ENCODE measurements around the gene TSC22D1.

Gene TSC22D1

DNA sequence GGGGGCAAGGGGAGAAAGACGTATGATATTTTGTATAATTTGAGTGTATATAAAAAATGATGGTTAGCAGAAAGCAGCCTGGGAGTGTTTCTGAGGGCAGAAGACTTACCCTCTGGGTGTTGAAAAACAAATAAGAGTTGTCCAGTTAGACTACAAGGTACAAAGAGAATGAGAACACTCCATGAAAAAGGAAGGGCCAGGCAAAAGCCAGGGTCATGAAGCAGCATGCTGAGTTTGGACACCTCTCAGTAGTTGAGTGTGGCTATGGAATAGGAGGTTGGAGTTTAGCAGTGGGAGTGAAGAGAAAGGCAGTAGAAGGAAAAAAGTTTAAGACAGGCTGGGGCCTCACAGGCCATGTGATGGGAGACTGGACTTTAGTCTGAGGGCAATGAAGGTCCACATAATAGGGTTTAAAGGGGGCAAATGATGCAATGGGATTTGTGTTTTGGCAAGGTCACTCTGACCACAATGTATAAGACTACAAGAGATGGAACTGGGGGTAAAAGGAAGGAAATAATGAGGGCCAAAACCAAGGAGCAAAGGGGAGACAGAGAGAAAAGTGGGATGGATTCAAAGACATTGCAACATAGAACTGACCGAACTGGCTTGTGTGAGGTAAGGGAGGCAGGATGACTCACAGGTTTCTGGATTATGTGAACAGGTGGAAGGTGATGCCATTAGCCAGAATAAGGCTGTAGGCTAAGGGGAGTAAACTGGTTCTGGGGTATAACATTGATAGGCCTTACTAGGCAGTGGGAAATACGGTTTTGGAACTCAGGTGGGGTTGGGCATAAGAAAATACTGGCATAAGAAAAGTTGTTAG lies 125.9 kb downstream of the TSC22D1 start:
- DNase-seq, result no peak

DNA sequence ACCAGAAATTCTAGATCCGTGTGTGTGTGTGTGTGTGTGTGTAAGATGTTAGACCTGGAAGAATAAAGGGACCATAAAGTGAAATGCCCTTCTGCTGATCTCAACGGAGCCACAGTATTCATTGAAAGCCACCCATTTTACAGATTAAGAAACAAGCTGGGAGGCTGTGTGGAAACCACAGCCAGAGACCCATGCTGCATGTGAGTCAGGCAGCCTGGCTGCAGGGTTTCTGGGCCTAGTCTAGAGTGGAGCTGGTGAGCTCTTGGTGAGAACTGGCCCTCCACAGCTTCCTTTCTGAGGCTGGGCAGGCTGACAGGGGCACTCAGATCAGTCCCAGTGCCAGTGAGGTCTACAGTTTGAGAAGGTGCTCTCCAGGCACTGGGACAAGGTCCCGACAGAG lies 127.3 kb downstream of the TSC22D1 start:
- DNase-seq, result no peak

- no peak for DNase-seq
Observed at GRCh38 chr13:44448373-44448772, 127.8 kb downstream of the TSC22D1 start.

- DNase-seq, result no peak
Observed at GRCh38 chr13:44447783-44448321, 128.3 kb downstream of the TSC22D1 start.

DNA sequence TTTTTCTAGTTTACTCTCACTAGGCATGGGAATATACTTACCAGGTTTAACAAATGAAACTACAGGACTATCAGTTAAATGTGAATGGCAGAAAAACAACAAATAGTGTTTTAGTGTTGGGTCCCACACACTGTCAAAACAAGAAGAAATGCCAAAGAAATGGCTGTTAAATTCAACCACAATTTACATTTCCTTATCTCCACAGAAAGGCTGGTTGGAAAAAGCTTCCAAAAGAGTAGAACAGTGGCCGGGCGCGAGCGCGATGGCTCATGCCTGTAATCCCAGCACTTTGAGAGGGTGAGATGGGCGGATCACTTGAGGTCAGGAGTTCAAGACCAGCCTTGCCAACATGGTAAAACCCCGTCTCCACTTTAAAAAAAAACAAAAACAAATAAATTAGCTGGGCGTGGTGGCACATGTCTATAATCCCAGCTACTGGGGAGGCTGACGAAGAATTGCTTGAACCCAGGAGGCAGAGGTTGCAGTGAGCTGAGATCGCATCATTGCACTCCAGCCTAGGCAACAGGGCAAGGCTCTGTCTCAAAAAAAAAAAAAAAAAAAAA lies 136.0 kb downstream of the TSC22D1 start:
- DNase-seq, result no peak

GRCh38 chr13:44439452-44440024 lies 136.6 kb downstream of the TSC22D1 start:
- DNase-seq, result no peak

- DNase-seq, result no peak
Observed at GRCh38 chr13:44438234-44438579, 137.9 kb downstream of the TSC22D1 start.

GRCh38 chr13:44437356-44438233 lies 138.5 kb downstream of the TSC22D1 start:
- peak; percentile 53 for DNase-seq

- peak; percentile 94 for DNase-seq
Observed at GRCh38 chr13:44436589-44437337, 139.4 kb downstream of the TSC22D1 start.

DNA sequence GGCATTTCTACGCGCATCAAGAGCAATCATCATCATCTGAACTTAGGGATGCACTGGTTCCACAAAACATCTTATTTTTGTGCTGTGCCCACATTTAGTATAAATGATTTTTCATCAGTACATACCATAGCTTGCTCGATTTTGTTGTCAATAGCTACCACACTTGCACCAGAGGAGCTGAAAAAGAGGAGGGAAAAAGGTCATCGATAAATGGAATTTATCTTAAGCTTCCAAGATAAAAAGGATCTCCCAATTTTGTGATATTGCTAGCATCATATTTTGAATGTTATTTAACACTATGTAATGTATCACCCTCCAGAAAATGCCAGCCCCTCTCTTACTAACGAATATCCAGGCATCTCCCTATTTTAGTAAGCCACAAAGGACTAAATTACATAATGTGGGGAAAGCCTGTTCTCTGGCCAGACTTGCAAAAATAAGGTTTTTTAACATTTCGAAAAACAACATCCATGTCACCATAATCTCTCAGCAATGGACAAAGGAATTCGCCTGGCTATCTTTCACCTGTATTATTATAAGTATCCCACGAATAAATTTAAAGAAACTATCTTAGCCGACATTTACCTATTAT lies 140.1 kb downstream of the TSC22D1 start:
- DNase-seq, result no peak

DNA sequence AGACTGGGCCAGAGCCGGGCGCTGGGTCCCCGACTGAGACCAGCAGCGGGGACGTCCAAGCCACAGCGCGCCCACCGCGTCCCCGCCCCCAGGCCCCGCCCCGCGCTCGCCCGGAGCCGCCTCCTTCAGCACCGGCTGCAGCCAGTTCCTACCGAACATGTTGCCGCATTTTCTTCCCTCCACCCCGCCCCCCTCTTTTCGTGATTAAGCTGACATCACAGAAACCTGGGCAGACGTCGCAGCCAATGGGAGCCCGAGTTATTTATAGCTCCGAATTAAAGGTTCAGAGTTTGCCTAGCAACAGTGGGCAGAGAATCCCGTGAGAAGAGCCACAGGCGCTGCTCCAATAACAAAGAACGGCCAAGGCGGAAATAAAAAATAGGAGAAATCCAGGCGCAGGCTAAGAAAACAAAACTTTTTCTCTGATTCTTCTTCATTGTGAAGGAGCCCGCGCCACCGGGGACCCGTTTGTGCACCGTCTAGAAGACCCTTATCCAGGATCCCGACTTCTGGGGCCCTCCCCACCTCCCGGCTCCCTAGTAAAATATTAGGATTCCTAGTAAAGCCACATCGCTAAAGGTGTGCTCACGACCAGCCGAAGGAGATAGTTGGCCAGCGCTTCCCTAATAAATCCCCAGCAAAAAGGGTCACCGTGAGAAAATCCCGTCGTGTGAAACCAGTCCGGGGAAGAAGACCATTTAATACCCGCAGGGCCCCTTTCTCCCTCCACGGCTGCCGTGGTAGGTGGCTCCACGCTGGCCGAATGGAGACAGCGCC lies 140.8 kb downstream of the TSC22D1 start:
- peak; percentile 99 for DNase-seq

DNA sequence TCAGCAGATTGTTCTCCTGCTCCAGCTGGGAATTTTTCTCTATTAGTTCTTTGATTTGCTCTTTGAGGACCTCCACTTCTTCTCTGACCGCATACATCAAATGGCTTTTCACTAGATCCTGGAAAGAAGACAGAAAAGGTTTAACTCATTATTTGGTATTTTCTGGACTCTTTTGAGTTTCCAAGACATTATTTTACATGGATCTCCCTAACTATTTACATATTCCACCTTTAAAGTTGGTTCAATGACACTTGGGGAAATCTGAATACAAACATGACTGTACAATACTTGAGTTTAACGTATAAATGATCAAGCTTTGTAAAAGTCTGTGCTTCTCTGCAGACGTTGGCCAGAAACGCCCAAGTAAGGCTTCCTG lies 141.4 kb downstream of the TSC22D1 start:
- no peak for DNase-seq

DNA sequence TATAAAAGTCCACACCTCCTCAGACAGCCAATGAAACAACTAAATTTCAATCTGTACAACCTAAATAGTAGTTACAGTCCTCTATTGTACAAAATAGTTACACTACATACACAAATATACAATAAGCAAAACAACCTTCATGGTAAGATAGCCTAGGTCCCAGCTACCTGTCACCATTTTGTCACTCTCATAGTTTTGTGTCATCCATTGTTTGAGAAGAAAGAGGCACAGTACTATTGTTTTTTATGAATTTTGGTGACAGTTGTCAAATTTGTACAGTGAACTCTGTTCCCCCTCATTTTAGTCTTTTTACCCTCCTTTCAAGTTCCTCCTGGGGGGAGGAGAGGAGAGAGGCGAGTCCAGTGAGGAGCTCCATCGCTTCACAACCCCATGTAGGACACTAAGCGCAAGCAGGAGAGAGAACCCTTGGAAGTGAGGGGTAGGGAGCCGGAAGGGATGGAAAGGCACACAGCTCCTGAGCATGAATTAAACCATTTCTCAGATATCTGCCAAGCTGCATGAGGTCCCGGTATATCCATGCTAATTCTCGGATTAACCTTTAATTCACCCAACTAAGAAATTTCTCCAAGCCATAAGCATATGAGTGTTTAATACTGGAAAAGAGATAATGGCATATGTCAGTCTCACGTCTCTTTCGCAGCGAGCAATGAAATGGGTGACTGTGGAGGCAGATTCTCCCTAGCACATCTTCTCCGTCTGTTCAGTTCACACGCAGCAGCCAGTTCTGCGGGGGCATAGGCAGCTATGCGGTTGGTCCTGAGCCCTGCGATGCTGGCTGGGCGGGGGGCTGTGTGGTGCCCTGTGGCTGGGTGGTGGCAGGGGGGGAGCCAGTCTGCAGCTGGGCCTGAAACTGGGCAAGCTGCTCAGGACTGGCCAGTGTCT lies 142.0 kb downstream of the TSC22D1 start:
- no peak for DNase-seq

DNA sequence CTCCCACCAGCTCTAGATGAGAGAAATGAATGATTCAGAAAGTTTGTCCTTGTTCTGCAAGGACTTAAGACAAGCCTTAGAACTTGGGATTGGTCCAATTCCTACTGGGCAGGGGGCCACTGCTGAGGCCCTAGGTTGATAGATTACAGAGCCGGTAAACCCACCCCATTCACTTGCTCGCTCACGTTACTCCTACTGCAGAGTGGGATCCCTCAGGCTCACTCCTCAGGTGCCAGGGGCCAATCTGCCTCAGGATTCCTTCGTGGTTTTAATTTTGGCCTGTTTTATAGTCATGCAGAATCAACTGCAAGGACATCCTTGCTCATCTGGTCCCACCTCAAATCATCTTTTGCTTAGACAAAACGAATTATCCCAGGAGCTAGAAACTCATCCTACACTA lies 143.5 kb downstream of the TSC22D1 start:
- no peak for DNase-seq

DNA sequence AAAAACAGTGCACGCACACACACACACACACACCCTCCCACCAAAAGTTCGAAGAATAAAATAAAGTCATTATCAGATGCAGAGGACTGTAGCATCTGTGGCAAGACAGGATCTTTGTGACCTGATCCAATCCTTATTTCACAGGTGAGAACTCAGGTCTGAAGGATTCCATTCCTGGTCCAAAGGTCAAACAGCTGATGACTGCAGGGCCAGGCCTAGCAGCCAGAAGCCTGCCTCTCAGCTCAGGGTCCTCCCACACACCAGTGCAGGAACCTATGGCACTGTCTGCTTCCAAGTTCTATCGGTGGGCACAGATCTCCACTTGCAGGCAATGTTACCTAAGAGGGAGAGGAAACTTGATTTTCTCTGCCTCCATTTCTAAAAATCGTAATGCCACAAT lies 145.0 kb downstream of the TSC22D1 start:
- no peak for DNase-seq

DNA sequence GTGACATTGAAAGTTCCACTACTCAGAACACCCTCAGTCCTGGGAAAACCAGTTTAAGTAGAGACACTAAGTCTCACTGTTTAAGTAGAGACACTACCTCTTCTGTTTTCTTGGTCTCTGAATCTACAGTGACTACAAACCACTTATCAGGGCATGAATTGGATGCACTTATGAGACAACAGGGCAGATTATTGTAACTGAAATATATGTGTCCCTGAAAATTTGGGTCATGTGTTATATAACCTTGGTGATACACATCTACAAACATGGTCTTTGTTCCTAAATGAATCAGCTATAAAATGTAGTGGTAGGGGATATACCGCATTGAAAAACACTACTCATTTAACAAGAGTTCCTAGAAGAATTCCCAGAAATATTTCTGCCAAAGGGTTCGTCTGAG lies 146.8 kb downstream of the TSC22D1 start:
- DNase-seq, result no peak

DNA sequence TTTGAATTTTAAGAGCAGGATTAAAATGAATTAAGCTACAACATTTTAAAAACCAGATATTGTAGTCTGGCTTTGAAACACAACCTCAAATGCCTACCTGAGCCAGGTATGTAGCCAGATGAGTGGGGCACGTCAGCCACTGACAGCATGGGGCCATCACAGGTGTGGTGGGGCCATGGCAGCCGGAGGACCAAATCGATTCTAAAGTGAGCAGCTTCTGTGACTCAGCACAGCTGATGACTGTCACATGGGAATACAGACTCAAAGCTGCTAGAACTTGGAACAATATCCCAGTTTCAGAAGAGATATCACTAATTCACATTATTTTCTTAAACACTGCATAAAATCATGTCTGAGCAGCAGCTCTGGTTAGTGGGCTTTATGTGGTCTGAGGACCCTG lies 149.7 kb downstream of the TSC22D1 start:
- no peak for DNase-seq

DNA sequence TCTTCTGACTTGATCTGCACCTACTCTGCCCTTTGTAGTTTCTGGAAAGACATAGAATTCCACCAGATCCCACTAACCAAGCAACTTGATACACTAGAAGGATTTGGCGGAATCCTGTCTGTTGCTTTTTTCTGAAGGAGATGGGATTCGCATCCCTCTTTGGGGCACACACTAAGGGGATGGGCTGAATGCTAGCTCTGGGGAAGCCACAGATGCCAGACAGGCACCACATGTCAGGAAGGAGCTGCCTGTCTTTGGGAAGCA lies 150.4 kb downstream of the TSC22D1 start:
- no peak for DNase-seq

DNA sequence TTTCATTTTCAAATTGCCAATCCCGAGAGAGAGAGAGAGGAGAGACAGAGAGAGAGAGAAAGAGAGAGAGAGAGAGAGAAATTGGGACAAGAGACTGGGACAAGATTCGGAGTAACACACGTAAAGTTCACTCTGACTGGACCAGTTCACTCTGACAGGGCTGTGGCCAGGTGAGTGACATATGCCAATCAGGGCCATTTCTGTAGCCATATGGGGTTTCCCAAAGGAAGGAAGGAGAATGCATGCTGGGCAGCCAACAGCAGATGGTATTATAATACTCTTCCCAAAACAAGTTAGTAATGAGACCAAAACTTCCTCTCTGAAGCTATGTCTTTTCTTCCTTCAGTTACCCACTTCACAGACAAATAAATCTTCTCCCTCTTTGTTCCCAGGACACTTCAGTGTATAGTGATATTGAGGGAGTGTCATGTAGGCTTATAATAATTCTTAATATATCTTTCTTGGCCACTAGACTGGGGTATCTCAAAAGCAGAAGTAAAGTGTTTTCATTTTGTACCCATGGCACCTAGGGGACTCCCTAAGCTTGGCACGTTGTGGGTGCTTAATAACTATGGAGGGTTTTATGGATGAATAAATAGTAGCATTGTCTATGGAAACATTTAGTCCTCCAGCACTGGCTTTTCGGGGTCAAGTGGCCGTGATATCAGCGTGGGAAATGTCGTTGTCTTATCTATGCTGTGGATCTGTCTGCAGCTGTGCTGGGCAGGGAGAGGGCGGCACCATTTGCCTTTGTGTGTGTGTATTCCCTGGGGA lies 150.9 kb downstream of the TSC22D1 start:
- DNase-seq, result no peak

DNA sequence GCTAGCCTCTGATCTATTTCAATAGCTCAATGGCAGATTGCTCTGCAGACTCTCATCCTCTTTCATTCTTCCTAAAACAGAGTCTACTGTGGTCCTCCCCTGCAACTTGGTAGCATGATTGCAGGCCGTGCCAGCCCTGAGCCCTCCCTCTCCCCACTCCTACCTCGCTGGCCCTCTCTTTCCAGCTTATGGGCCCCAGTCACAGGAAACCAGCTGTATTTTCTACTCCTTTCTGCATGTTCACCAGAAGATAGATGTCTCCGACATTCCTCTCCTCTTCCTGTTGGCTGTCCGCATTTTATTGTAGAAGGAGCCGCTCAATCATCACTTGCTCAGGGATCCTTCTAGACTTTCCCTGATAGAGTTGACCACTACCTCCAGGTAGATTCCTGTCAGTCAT lies 152.3 kb downstream of the TSC22D1 start:
- DNase-seq, result no peak

Measured in fibroblast of skin of right quadriceps (primary cell).